Gastrocnemius medialis (tissue), 4 donors: ENCODE data around the gene ZNF775. TPM values are rescaled to one million over a fixed set of nuclear protein-coding genes. Genes with fewer than 3 reads are reported as not detected.

Source experiments
- ATAC-seq, 2 donors: fragments of 150-250 bp; one replicate each; pipeline ENCODE4 v1.9.1; 2016
- DNase-seq, 2 donors: peaks; one replicate each; pipeline ENCODE4 v3.0.0-alpha.2; 2019
- H3K27ac ChIP-seq, 4 donors: fragments of 200-600 bp; sonication (generic); 1 replicate in 1 of 4; 2 replicates in 3 of 4; pipeline ENCODE4 v1.5.1; 2016 to 2018; ENCODE audit warnings: mild to moderate bottlenecking in 2 of 4, moderate library complexity in 1 of 4
- H3K27me3 ChIP-seq, 3 donors: fragments of 200-600 bp; sonication (generic) in 2 of 3; 1 replicate in 1 of 3; 2 replicates in 2 of 3; pipeline versions ENCODE4 v1.5.1 to v1.6.0; 2016 to 2019; ENCODE audit warnings: mild to moderate bottlenecking in 1 of 3, moderate library complexity in 1 of 3
- H3K36me3 ChIP-seq, 2 donors: fragments of 200-600 bp; sonication (generic) in 1 of 2; one replicate each; pipeline ENCODE4 v1.5.1; 2017 to 2018
- H3K4me1 ChIP-seq, 2 donors: fragments of 200-600 bp; sonication (generic) in 1 of 2; one replicate each; pipeline ENCODE4 v1.5.1; 2016 to 2017; ENCODE audit warnings: mild to moderate bottlenecking in 2 of 2
- H3K4me3 ChIP-seq, 4 donors: fragments of 200-600 bp; sonication (generic) in 3 of 4; 1 replicate in 1 of 4; 2 replicates in 3 of 4; pipeline ENCODE4 v1.5.1; 2016 to 2019; ENCODE audit warnings: mild to moderate bottlenecking in 2 of 4
- H3K9me3 ChIP-seq, 3 donors: fragments of 200-600 bp; sonication (generic) in 2 of 3; 1 replicate in 1 of 3; 2 replicates in 2 of 3; pipeline ENCODE4 v1.5.1; 2016 to 2019
- CTCF ChIP-seq, 5 experiments: fragments of 450-650 bp in 3 of 5; fragments of 200-600 bp in 2 of 5; sonication (generic) in 2 of 5; IDR thresholded peaks in 4 of 5; conservative IDR thresholded peaks in 1 of 5; 1 replicate in 4 of 5; 2 replicates in 1 of 5; pipeline ENCODE4 v1.5.1; 2016 to 2019; ENCODE audit warnings: antibody characterized with exemption in 5 of 5, mild to moderate bottlenecking in 3 of 5, moderate library complexity in 3 of 5
- POLR2A ChIP-seq, 2 donors: fragments of 450-650 bp; IDR thresholded peaks; one replicate each; pipeline ENCODE4 v1.6.1; 2017; ENCODE audit warnings: antibody characterized with exemption in 2 of 2, mild to moderate bottlenecking in 2 of 2, moderate library complexity in 2 of 2
- in situ Hi-C, 4 donors: fragments of 200-750 bp; cut with MboI; loops; one replicate each; pipeline versions ENCODE4 v1.15.0 to v1.8.0; 2017; ENCODE audit warnings: low sequenced_read_pairs in 4 of 4
- intact Hi-C: fragments of 100-400 bp; cut with DNase I; formaldehyde crosslinking; loops from one replicate; pipeline ENCODE4 v1.15.1; 2023; ENCODE audit warnings: low total_unique reads
- total RNA-seq, 4 donors: library from RNA; depleted of rRNA; stranded (reverse); fragments of >200 nt; gene quantifications; one replicate each; pipeline versions ENCODE4 v1.1.0 to v1.2.3, GENCODE V29; 2016

Gene ZNF775
- total RNA-seq, 4 donors from 2014 or later, result 3.1 to 7.5 (median 3.3) TPM

- H3K36me3 ChIP-seq, result no peaks in the 10 kb centered on the region
- no peaks in the 10 kb centered on the region for H3K9me3 ChIP-seq
- no peak for ATAC-seq
- no peaks in the 10 kb centered on the region for H3K27me3 ChIP-seq
- H3K4me1 ChIP-seq, result peaks cover 24 to 29% of the 10 kb centered on the region in 2 donors
- no peak overlapping the region for H3K27ac ChIP-seq
- TF ChIP-seq POLR2A (IDR thresholded peaks at IDR 0.05), result no peak
- no peak for TF ChIP-seq CTCF (IDR thresholded peaks at IDR 0.05 in 4 of 5, conservative IDR thresholded peaks at IDR 0.05 in 1 of 5)
- in situ Hi-C loops (no loop called here), intact Hi-C loops (no loop called here)
- H3K4me3 ChIP-seq, result no peak overlapping the region
- DNase-seq, result no peak
Observed at GRCh38 chr7:150358988-150359621, 20.0 kb upstream of the ZNF775 start.

- TF ChIP-seq CTCF (IDR thresholded peaks at IDR 0.05 in 4 of 5, conservative IDR thresholded peaks at IDR 0.05 in 1 of 5) (no peak), POLR2A (IDR thresholded peaks at IDR 0.05) (no peak)
- in situ Hi-C loops (no loop called here), intact Hi-C loops (loop anchor here (10.0 kb wide), 2 partner anchors 885 to 1475 kb away; partner anchors contain the start of genes EZH2 and SMARCD3)
- no peak for DNase-seq
- Histone ChIP-seq H3K27ac (no peak overlapping the region), H3K4me1 (peaks cover 29 to 35% of the 10 kb centered on the region in 2 donors), H3K9me3 (no peaks in the 10 kb centered on the region), H3K27me3 (no peaks in the 10 kb centered on the region), H3K36me3 (no peaks in the 10 kb centered on the region), H3K4me3 (no peak overlapping the region)
- no peak for ATAC-seq
Observed at GRCh38 chr7:150359622-150360362, 19.3 kb upstream of the ZNF775 start.

GRCh38 chr7:150360363-150361058 is 18.6 kb upstream of the ZNF775 start:
- intact Hi-C loops, result loop anchor here (10.0 kb wide), 2 partner anchors 884 to 1476 kb away; partner anchors contain the start of genes EZH2 and SMARCD3

GRCh38 chr7:150361402-150361801 is 17.7 kb upstream of the ZNF775 start:
- Histone ChIP-seq H3K36me3 (no peaks in the 10 kb centered on the region), H3K9me3 (no peaks in the 10 kb centered on the region), H3K27ac (peak overlapping the region; percentile 64 to 78 (median 74)), H3K4me1 (peaks cover 29 to 35% of the 10 kb centered on the region in 2 donors), H3K27me3 (no peaks in the 10 kb centered on the region), H3K4me3 (no peak overlapping the region)
- in situ Hi-C loops, result no loop called here
- DNase-seq (no peak), ATAC-seq (no peak)
- no peak for TF ChIP-seq POLR2A (IDR thresholded peaks at IDR 0.05)
- TF ChIP-seq CTCF (IDR thresholded peaks at IDR 0.05 in 4 of 5, conservative IDR thresholded peaks at IDR 0.05 in 1 of 5), result no peak
- intact Hi-C loops, result loop anchor here (10.0 kb wide), 2 partner anchors 883 to 1477 kb away; partner anchors contain the start of genes EZH2 and SMARCD3

More at GRCh38 chr7:150360363-150361058, 18.6 kb upstream of the ZNF775 start:
- in situ Hi-C loops, result no loop called here
- no peaks in the 10 kb centered on the region for H3K27me3 ChIP-seq
- no peak overlapping the region for H3K27ac ChIP-seq
- H3K36me3 ChIP-seq, result no peaks in the 10 kb centered on the region
- H3K4me1 ChIP-seq, result peaks cover 29 to 35% of the 10 kb centered on the region in 2 donors
- no peak for TF ChIP-seq POLR2A (IDR thresholded peaks at IDR 0.05)
- no peak for TF ChIP-seq CTCF (IDR thresholded peaks at IDR 0.05 in 4 of 5, conservative IDR thresholded peaks at IDR 0.05 in 1 of 5)
- no peak overlapping the region for H3K4me3 ChIP-seq
- ATAC-seq (no peak), DNase-seq (no peak)
- H3K9me3 ChIP-seq, result no peaks in the 10 kb centered on the region
